Thoracic aorta (tissue), 2 donors: ENCODE data around the gene BTRC. TPM values are rescaled to one million over a fixed set of nuclear protein-coding genes. Genes with fewer than 3 reads are reported as not detected.

Experiments
- ATAC-seq: fragments of 150-250 bp; one replicate; pipeline ENCODE4 v1.8.0; 2017; ENCODE audit warnings: low read depth; ENCODE audit not compliant: insufficient number of reproducible peaks, low FRiP score
- DNase-seq: peaks from one replicate; pipeline ENCODE4 v3.0.0-alpha.2; 2020; ENCODE audit warnings: low spot score
- H3K27ac ChIP-seq, 2 donors: fragments of 200-600 bp; sonication (generic); 1 replicate in 1 of 2; 2 replicates in 1 of 2; pipeline ENCODE4 v1.5.1; 2016; ENCODE audit warnings: mild to moderate bottlenecking in 2 of 2, moderate library complexity in 2 of 2
- H3K27me3 ChIP-seq: fragments of 200-600 bp; sonication (generic); replicated peaks from 2 replicates; pipeline ENCODE4 v1.6.0; 2016; ENCODE audit warnings: mild to moderate bottlenecking; ENCODE audit not compliant: insufficient read depth
- H3K36me3 ChIP-seq: fragments of 200-600 bp; sonication (generic); one replicate; pipeline ENCODE4 v1.5.1; 2016
- H3K4me1 ChIP-seq, 2 donors: fragments of 200-600 bp; sonication (generic); 1 replicate in 1 of 2; 2 replicates in 1 of 2; pipeline versions ENCODE4 v1.5.1 to v1.6.0; 2016; ENCODE audit warnings: low read depth in 2 of 2, mild to moderate bottlenecking in 1 of 2; ENCODE audit not compliant: control insufficient read depth in 1 of 2
- H3K4me3 ChIP-seq: fragments of 200-600 bp; sonication (generic); 2 replicates; pipeline ENCODE4 v1.5.1; 2016; ENCODE audit warnings: mild to moderate bottlenecking
- H3K9me3 ChIP-seq: fragments of 200-600 bp; sonication (generic); 2 replicates; pipeline ENCODE4 v1.5.1; 2016
- total RNA-seq, 2 donors: library from RNA; depleted of rRNA; stranded (reverse); fragments of >200 nt; gene quantifications; one replicate each; pipeline versions ENCODE4 v1.1.0 to v1.2.3, GENCODE V29; 2016
- TF ChIP-seq, protein P1 (sequence below): fragments of 200-600 bp; sonication (generic); IDR thresholded peaks from one replicate; pipeline ENCODE4 v1.5.1; 2019; ENCODE audit warnings: antibody characterized with exemption

Gene BTRC
- total RNA-seq, 2 donors from 2014 or later, result 8.4 to 12.9 TPM

DNA sequence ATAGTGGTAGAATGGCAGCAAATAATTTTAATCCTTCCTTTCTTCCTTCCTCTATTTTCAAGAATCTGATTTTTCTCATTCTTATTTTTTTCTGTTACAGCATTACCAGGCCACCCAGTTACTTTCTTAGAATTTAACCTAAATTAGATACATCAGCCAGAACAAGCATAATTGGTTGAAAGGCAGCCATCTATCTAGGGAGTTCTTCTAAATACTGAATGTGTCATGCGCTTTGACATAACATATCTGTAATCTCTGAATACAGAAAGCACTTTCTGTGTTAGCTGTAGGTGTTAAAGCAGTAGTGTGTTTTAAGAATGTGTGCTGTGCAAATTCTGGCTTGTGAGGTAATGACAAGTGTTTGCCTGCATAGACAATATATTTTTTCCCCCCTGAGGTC, 97.3 kb downstream of the BTRC start:
- Histone ChIP-seq H3K9me3 (no peaks in the 10 kb centered on the region), H3K27ac (no peak overlapping the region), H3K4me3 (no peak overlapping the region), H3K27me3 (no peaks in the 10 kb centered on the region), H3K4me1 (peaks cover 3 to 10% of the 10 kb centered on the region in 2 donors), H3K36me3 (no peaks in the 10 kb centered on the region)
- no peak for ATAC-seq
- TF ChIP-seq, protein P1, sequence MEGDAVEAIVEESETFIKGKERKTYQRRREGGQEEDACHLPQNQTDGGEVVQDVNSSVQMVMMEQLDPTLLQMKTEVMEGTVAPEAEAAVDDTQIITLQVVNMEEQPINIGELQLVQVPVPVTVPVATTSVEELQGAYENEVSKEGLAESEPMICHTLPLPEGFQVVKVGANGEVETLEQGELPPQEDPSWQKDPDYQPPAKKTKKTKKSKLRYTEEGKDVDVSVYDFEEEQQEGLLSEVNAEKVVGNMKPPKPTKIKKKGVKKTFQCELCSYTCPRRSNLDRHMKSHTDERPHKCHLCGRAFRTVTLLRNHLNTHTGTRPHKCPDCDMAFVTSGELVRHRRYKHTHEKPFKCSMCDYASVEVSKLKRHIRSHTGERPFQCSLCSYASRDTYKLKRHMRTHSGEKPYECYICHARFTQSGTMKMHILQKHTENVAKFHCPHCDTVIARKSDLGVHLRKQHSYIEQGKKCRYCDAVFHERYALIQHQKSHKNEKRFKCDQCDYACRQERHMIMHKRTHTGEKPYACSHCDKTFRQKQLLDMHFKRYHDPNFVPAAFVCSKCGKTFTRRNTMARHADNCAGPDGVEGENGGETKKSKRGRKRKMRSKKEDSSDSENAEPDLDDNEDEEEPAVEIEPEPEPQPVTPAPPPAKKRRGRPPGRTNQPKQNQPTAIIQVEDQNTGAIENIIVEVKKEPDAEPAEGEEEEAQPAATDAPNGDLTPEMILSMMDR, result no peak
- no peak for DNase-seq

DNA sequence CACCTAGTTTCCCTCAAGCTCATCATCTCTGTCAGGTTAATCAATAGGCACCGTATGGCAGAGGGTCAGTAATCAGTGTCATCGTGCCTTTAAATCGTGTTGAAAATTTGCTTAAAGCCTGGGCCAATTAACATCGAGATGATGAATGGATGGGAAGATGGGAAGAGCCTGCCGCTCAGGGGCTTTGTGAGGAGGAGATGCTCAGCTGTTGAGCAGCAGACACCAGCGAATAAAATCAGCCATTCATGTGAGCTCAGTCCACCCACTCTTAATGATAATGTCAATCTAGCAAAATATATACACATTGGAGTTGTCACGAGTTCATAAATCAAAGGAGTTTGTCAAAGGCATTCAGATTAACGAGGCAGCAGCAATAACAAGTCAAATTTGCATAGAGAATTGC, 97.7 kb downstream of the BTRC start:
- no peak for ATAC-seq
- TF ChIP-seq, protein P1, result no peak

DNA sequence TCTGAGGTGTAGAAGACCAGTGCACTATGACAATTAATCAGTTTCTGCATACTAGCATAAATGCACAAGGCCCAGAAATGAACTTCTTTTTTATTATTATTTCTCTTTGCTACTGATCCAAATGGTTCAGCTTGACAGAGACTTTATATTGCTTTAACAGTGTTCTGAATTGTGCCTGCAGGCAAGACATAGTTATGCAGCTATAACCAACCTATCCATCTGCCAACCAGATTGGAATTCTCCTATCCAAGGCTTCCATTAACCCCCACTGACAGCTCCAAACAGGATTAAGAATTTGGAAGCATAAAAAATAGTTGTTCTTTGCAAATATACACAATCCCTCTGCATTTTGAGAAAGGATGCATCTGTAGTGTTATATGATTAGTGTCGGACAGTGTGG, 98.2 kb downstream of the BTRC start:
- ATAC-seq, result no peak
- DNase-seq, result no peak
- no peak overlapping the region for H3K27ac ChIP-seq
- H3K27me3 ChIP-seq, result no peaks in the 10 kb centered on the region
- TF ChIP-seq, protein P1, result no peak
- H3K4me1 ChIP-seq, result peaks cover 0 to under 1% of the 10 kb centered on the region in 2 donors
- no peak overlapping the region for H3K4me3 ChIP-seq
- no peaks in the 10 kb centered on the region for H3K36me3 ChIP-seq
- no peaks in the 10 kb centered on the region for H3K9me3 ChIP-seq

More for the DNA sequence above, 97.7 kb downstream of the BTRC start:
- no peak for DNase-seq
- Histone ChIP-seq H3K4me3 (no peak overlapping the region), H3K27me3 (no peaks in the 10 kb centered on the region), H3K9me3 (no peaks in the 10 kb centered on the region), H3K27ac (no peak overlapping the region), H3K36me3 (no peaks in the 10 kb centered on the region), H3K4me1 (peaks cover under 1 to 6% of the 10 kb centered on the region in 2 donors)

DNA sequence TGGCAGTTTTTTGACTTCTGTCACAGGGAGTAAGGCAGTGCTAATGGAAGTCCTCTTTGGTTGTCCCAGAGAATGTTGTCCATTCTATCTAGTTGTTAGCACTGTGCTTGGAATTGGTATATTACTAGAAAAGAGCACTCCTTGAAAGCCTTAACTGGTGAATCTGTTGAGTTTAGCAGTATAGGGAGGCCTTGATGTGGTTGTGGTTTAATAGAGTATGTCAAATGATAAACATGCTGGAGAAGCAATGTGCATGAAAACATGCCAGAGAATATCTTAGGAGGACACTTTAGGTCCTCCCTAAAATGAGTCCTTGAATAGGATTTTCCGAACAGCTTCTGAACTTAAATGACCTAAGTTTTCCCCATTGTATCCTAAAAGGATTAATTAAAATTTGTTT, 98.6 kb downstream of the BTRC start:
- TF ChIP-seq, protein P1, result no peak
- no peak overlapping the region for H3K27ac ChIP-seq
- no peaks in the 10 kb centered on the region for H3K36me3 ChIP-seq
- DNase-seq (no peak), ATAC-seq (no peak)
- H3K27me3 ChIP-seq, result no peaks in the 10 kb centered on the region
- H3K4me3 ChIP-seq, result no peak overlapping the region
- H3K4me1 ChIP-seq, result no peaks in the 10 kb centered on the region
- no peaks in the 10 kb centered on the region for H3K9me3 ChIP-seq

DNA sequence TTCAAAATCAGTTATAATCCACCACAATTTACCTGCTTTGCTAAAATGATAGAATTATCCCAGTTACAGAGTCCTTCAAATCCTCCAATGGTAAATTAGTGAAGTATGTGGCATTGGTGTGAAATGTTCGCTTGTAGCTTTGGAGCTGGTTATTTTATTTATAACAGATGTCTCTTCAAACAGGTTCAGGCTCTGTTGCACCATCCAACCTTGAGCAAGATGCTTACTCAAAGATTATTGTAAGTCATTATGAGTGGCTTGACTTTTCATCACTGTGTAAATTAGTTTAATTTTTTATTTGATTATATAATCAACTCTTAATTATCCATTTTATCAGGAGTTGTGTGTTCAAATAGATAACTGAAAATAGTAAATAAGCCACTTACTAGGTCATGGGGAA, 99.4 kb downstream of the BTRC start:
- Histone ChIP-seq H3K4me1 (no peaks in the 10 kb centered on the region), H3K36me3 (no peaks in the 10 kb centered on the region), H3K27me3 (no peaks in the 10 kb centered on the region), H3K27ac (no peak overlapping the region), H3K4me3 (no peak overlapping the region), H3K9me3 (no peaks in the 10 kb centered on the region)
- ATAC-seq (no peak), DNase-seq (no peak)
- TF ChIP-seq, protein P1, result no peak
